GM19463 (cell line): Measurements from ENCODE around the gene GNAQ.
A peak's percentile ranks its signal among the peaks of the same experiment; 100 is the strongest.

ENCODE experiments used
- ATAC-seq: cut with Tn5 transposase; IDR thresholded peaks from one replicate; pipeline ENCODE4 v1.9.1; 2021; ENCODE audit warnings: mild to moderate bottlenecking, moderate library complexity; ENCODE audit not compliant: unreplicated experiment

Gene GNAQ

GRCh38 chr9:77946969-77947620, 84.5 kb downstream of the GNAQ start:
- no peak for ATAC-seq

- ATAC-seq, result no peak
Measured at GRCh38 chr9:77946296-77946695, 85.3 kb downstream of the GNAQ start.

- ATAC-seq, result no peak
Measured at GRCh38 chr9:77945798-77946197, 85.8 kb downstream of the GNAQ start.

GRCh38 chr9:77944556-77945243, 86.9 kb downstream of the GNAQ start:
- no peak for ATAC-seq

- ATAC-seq, result no peak
Measured at GRCh38 chr9:77943057-77943456, 88.6 kb downstream of the GNAQ start.

- no peak for ATAC-seq
Measured at GRCh38 chr9:77939149-77939668, 92.4 kb downstream of the GNAQ start.

GRCh38 chr9:77938163-77938562, 93.4 kb downstream of the GNAQ start:
- no peak for ATAC-seq

GRCh38 chr9:77935974-77936373, 95.6 kb downstream of the GNAQ start:
- ATAC-seq, result no peak

- ATAC-seq, result no peak
Measured at GRCh38 chr9:77935211-77935610, 96.4 kb downstream of the GNAQ start.

GRCh38 chr9:77933976-77934375, 97.6 kb downstream of the GNAQ start:
- no peak for ATAC-seq

- ATAC-seq, result no peak
Measured at GRCh38 chr9:77933019-77933418, 98.6 kb downstream of the GNAQ start.

GRCh38 chr9:77929942-77930341, 101.7 kb downstream of the GNAQ start:
- ATAC-seq, result no peak

GRCh38 chr9:77927265-77927664, 104.3 kb downstream of the GNAQ start:
- ATAC-seq, result no peak

GRCh38 chr9:77926371-77926878, 105.2 kb downstream of the GNAQ start:
- no peak for ATAC-seq

GRCh38 chr9:77922591-77922990, 109.0 kb downstream of the GNAQ start:
- ATAC-seq, result no peak

- no peak for ATAC-seq
Measured at GRCh38 chr9:77917800-77918199, 113.8 kb downstream of the GNAQ start.

GRCh38 chr9:77916820-77917219, 114.8 kb downstream of the GNAQ start:
- ATAC-seq, result no peak

- ATAC-seq, result peak; percentile 83
Measured at GRCh38 chr9:77916410-77916819, 115.2 kb downstream of the GNAQ start.

- ATAC-seq, result no peak
Measured at GRCh38 chr9:77915744-77916143, 115.9 kb downstream of the GNAQ start.

GRCh38 chr9:77912895-77913693, 118.5 kb downstream of the GNAQ start:
- no peak for ATAC-seq

- ATAC-seq, result no peak
Measured at GRCh38 chr9:77911928-77912327, 119.7 kb downstream of the GNAQ start.
